CD4-positive, CD25-positive, alpha-beta regulatory T cell (primary cell): ENCODE measurements around the gene MMP24. TPM values are rescaled to one million over a fixed set of nuclear protein-coding genes. Genes with fewer than 3 reads are reported as not detected.

Source experiments
- ATAC-seq, 2 donors: fragments of 150-1000 bp; cut with Tn5 transposase; one replicate each; pipeline ENCODE4 v1.10.0; 2021; ENCODE audit warnings: low read depth in 2 of 2, moderate number of reproducible peaks in 2 of 2, moderate library complexity in 1 of 2
- DNase-seq, 3 donors: peaks; one replicate each; pipeline versions ENCODE4 v3.0.0 to v3.0.0-alpha.2; 2012 to 2022; ENCODE audit warnings: mixed read lengths in 1 of 3
- H3K27ac ChIP-seq: one replicate; pipeline ENCODE4 v1.7.0; 2013; ENCODE audit warnings: mild to moderate bottlenecking, low read length; ENCODE audit not compliant: insufficient read depth, poor library complexity, severe bottlenecking
- H3K27me3 ChIP-seq: one replicate; pipeline ENCODE4 v1.7.0; 2013; ENCODE audit warnings: low read length; ENCODE audit not compliant: control insufficient read depth, insufficient read depth
- H3K36me3 ChIP-seq: one replicate; pipeline ENCODE4 v1.7.0; 2013; ENCODE audit warnings: mild to moderate bottlenecking, low read length, moderate library complexity; ENCODE audit not compliant: control insufficient read depth, insufficient read depth
- H3K4me1 ChIP-seq: 2 replicates; pipeline ENCODE4 v1.7.0; 2013; ENCODE audit warnings: mild to moderate bottlenecking, low read length; ENCODE audit not compliant: insufficient read depth, control insufficient read depth, poor library complexity, severe bottlenecking
- H3K4me3 ChIP-seq: one replicate; pipeline ENCODE4 v1.7.0; 2013; ENCODE audit warnings: low read depth, mild to moderate bottlenecking, low read length, moderate library complexity
- H3K9me3 ChIP-seq, 2 experiments: 1 replicate in 1 of 2; 2 replicates in 1 of 2; pipeline ENCODE4 v1.7.0; 2013; ENCODE audit warnings: low read length in 2 of 2, mild to moderate bottlenecking in 1 of 2, moderate library complexity in 1 of 2; ENCODE audit not compliant: control insufficient read depth in 2 of 2
- H3K27ac Mint-ChIP-seq, 3 donors: one replicate each; pipeline ENCODE4 v1.8.0; 2020 to 2022; ENCODE audit warnings: mild to moderate bottlenecking in 3 of 3, mixed read lengths in 3 of 3, moderate library complexity in 2 of 3
- H3K27me3 Mint-ChIP-seq: one replicate; pipeline ENCODE4 v1.8.0; 2022; ENCODE audit warnings: mild to moderate bottlenecking, mixed read lengths
- H3K36me3 Mint-ChIP-seq: one replicate; pipeline ENCODE4 v1.8.0; 2020; ENCODE audit warnings: mixed read lengths
- H3K4me1 Mint-ChIP-seq, 4 donors: one replicate each; pipeline ENCODE4 v1.8.0; 2020 to 2022; ENCODE audit warnings: mixed read lengths in 4 of 4, mild to moderate bottlenecking in 1 of 4
- H3K4me3 Mint-ChIP-seq, 4 donors: one replicate each; pipeline ENCODE4 v1.8.0; 2020 to 2022; ENCODE audit warnings: mild to moderate bottlenecking in 4 of 4, mixed read lengths in 4 of 4, moderate library complexity in 3 of 4
- H3K9me3 Mint-ChIP-seq, 7 donors: one replicate each; pipeline ENCODE4 v1.8.0; 2020 to 2022; ENCODE audit warnings: mixed read lengths in 7 of 7, mild to moderate bottlenecking in 3 of 7, moderate library complexity in 2 of 7
- polyA plus RNA-seq, 4 donors: library from polyadenylated mRNA; unstranded; fragments of 300-500 nt; fragmentation: Illumina TruSeq; gene quantifications; one replicate each; pipeline ENCODE4 v1.2.3, GENCODE V29; 2021
- total RNA-seq: library from RNA; stranded (reverse); gene quantifications from one replicate; pipeline ENCODE4 v1.2.3, GENCODE V29; 2022

The MMP24 gene
- total and polyA plus RNA-seq, 5 donors from 2014 or later, result 0.05 to 0.16 (median 0.09) TPM; not detected in 1

GRCh38 chr20:35320396-35321126 is 94.1 kb downstream of the MMP24 start:
- ATAC-seq, result no peak
- Mint-ChIP-seq H3K4me3 (no peak overlapping the region), H3K4me1 (peaks cover 0 to 6% (median 3%) of the 10 kb centered on the region in 4 donors), H3K27me3 (no peaks in the 10 kb centered on the region), H3K9me3 (no peaks in the 10 kb centered on the region), H3K36me3 (peaks cover 4% of the 10 kb centered on the region), H3K27ac (no peak overlapping the region)
- Histone ChIP-seq H3K36me3 (peaks cover 6% of the 10 kb centered on the region), H3K9me3 (no peaks in the 10 kb centered on the region), H3K4me1 (no peaks in the 10 kb centered on the region), H3K27me3 (no peaks in the 10 kb centered on the region), H3K4me3 (no peak overlapping the region), H3K27ac (no peak overlapping the region)
- DNase-seq, result no peak

GRCh38 chr20:35325401-35325800 is 98.9 kb downstream of the MMP24 start:
- Mint-ChIP-seq H3K4me1 (peaks cover 0 to 4% (median 1%) of the 10 kb centered on the region in 4 donors), H3K27ac (no peak overlapping the region), H3K4me3 (no peak overlapping the region), H3K36me3 (peaks cover 12% of the 10 kb centered on the region), H3K9me3 (no peaks in the 10 kb centered on the region), H3K27me3 (no peaks in the 10 kb centered on the region)
- Histone ChIP-seq H3K4me3 (no peak overlapping the region), H3K27ac (no peak overlapping the region), H3K36me3 (peaks cover 1% of the 10 kb centered on the region), H3K9me3 (no peaks in the 10 kb centered on the region), H3K27me3 (no peaks in the 10 kb centered on the region), H3K4me1 (no peaks in the 10 kb centered on the region)
- ATAC-seq (no peak), DNase-seq (no peak)

DNA sequence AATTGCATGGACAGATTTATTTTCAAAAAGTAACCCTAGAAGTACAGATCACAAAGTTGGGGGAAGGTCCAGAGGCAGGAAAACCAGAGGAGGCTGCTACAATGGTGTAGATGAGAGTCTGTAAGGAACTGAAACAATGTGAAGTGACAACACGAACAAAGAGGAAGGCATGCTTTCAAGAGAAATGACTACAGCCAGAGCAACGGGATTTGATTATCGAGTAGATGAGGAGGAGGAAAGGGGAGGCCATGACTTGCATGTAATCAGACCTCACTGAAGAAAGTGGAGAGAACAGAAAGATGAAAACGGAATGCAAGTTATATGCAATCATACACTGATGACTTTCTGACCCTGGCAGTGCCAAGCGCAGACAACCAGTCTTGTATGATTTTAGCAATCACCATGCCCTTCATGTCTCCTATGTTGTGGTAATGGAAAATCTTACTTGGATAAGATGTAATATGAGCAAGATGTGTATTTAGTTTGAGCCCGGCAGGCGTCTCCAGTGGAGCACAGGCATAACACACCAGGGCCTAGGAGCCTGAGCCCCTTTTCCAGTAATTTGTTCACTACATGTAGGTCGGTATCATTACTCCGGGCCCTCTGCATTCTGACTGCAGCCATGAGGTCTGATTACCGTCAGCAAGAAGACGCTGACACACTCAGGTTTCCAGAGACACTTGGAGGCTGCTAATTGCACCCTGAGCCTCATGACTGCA is 99.7 kb downstream of the MMP24 start:
- H3K36me3 Mint-ChIP-seq, result peaks cover 12% of the 10 kb centered on the region
- H3K27ac Mint-ChIP-seq, result no peak overlapping the region
- H3K9me3 Mint-ChIP-seq, result no peaks in the 10 kb centered on the region
- DNase-seq, result no peak
- no peak overlapping the region for H3K4me3 ChIP-seq
- H3K36me3 ChIP-seq, result no peaks in the 10 kb centered on the region
- H3K4me3 Mint-ChIP-seq, result no peak overlapping the region
- no peaks in the 10 kb centered on the region for H3K27me3 Mint-ChIP-seq
- no peaks in the 10 kb centered on the region for H3K4me1 ChIP-seq
- peaks cover 0 to 4% (median 1%) of the 10 kb centered on the region in 4 donors for H3K4me1 Mint-ChIP-seq
- ATAC-seq, result no peak
- H3K9me3 ChIP-seq, result no peaks in the 10 kb centered on the region
- no peak overlapping the region for H3K27ac ChIP-seq
- no peaks in the 10 kb centered on the region for H3K27me3 ChIP-seq

Other genes starting within 250 kb of the MMP24 start
- gene TRPC4AP, start 133.9 kb upstream of the MMP24 start, total RNA-seq, result 76.4 TPM
- gene TRPC4AP, start 133.9 kb upstream of the MMP24 start, polyA plus RNA-seq, result 10 to 100 TPM; 58.7 to 73.2 (median 60.8) TPM
- 22.7 TPM for gene EDEM2, start 79.4 kb upstream of the MMP24 start, total RNA-seq
- gene EDEM2, start 79.4 kb upstream of the MMP24 start, polyA plus RNA-seq, result 10 to 100 TPM; 46.4 to 52.1 (median 50.4) TPM
- gene PROCR, start 54.6 kb upstream of the MMP24 start, total RNA-seq, result not detected
- 1 to 10 TPM in 3 of 4 donors, under 1 TPM in 1; 1.00 to 3.7 (median 1.7) TPM for gene PROCR, start 54.6 kb upstream of the MMP24 start, polyA plus RNA-seq
- gene MMP24OS, start 51.4 kb downstream of the MMP24 start, total RNA-seq, result 50.6 TPM
- gene MMP24OS, start 51.4 kb downstream of the MMP24 start, polyA plus RNA-seq, result 10 to 100 TPM in 1 of 4 donors, 1 to 10 TPM in 3; 8.7 to 10.2 (median 9.3) TPM
- 52.2 TPM for gene EIF6, start 58.1 kb downstream of the MMP24 start, total RNA-seq
- gene EIF6, start 58.1 kb downstream of the MMP24 start, polyA plus RNA-seq, result 100 to 1,000 TPM; 170 to 203 (median 185) TPM
- gene FAM83C, start 65.7 kb downstream of the MMP24 start, total RNA-seq, result not detected
- gene FAM83C, start 65.7 kb downstream of the MMP24 start, polyA plus RNA-seq, result not detected
- gene UQCC1, start 185.3 kb downstream of the MMP24 start, total RNA-seq, result 28.3 TPM
- 10 to 100 TPM; 11.7 to 22.0 (median 18.0) TPM for gene UQCC1, start 185.3 kb downstream of the MMP24 start, polyA plus RNA-seq
- not detected for gene GDF5, start 211.5 kb downstream of the MMP24 start, total RNA-seq
- gene GDF5, start 211.5 kb downstream of the MMP24 start, polyA plus RNA-seq, result not detected
- gene CEP250, start 228.9 kb downstream of the MMP24 start, total RNA-seq, result 64.1 TPM
- gene CEP250, start 228.9 kb downstream of the MMP24 start, polyA plus RNA-seq, result 1 to 10 TPM; 4.7 to 5.3 (median 4.9) TPM